Measurements from ENCODE around the gene TGFA.

GRCh38 chr2:70494293-70494886, 59.2 kb downstream of the TGFA start:
- TF ChIP-seq CTCF (IDR thresholded peaks at IDR 0.05; ENCODE audit: low read depth, low read length) (no peak), EZH2phosphoT487 (IDR thresholded peaks at IDR 0.05; ENCODE audit: low read depth) (no peak)

Measured in OCI-LY3 (cell line).